WERI-Rb-1 (cell line): Measurements from ENCODE around the gene ERCC1.

Experiments used
- DNase-seq: peaks from one replicate; pipeline ENCODE4 v3.0.0-alpha.2; 2020
- H3K27ac ChIP-seq: fragments of 250-450 bp; sonication (Bioruptor Pico); 2 replicates; pipeline ENCODE4 v1.5.1; 2020; ENCODE audit warnings: mild to moderate bottlenecking, moderate library complexity
- H3K27me3 ChIP-seq: fragments of 250-450 bp; sonication (Bioruptor Pico); 2 replicates; pipeline ENCODE4 v1.5.1; 2021; ENCODE audit warnings: mild to moderate bottlenecking, low read depth, moderate library complexity; ENCODE audit not compliant: insufficient read depth, severe bottlenecking
- H3K36me3 ChIP-seq: fragments of 250-450 bp; sonication (Bioruptor Pico); 2 replicates; pipeline ENCODE4 v1.5.1; 2020; ENCODE audit warnings: mild to moderate bottlenecking, moderate library complexity
- H3K4me3 ChIP-seq: 2 replicates; pipeline ENCODE4 v1.5.1; 2011; ENCODE audit warnings: low read depth, mild to moderate bottlenecking, control low read depth, low read length
- H3K9me3 ChIP-seq: fragments of 250-450 bp; sonication (Bioruptor Pico); 2 replicates; pipeline ENCODE4 v1.5.1; 2021; ENCODE audit warnings: mild to moderate bottlenecking, moderate library complexity; ENCODE audit not compliant: severe bottlenecking
- TF ChIP-seq, protein P1 (sequence below): IDR thresholded peaks from 2 replicates; pipeline ENCODE4 v1.5.1; 2011; ENCODE audit warnings: low read depth, mild to moderate bottlenecking, control low read depth, inconsistent platforms, low read length

ERCC1 gene

DNA sequence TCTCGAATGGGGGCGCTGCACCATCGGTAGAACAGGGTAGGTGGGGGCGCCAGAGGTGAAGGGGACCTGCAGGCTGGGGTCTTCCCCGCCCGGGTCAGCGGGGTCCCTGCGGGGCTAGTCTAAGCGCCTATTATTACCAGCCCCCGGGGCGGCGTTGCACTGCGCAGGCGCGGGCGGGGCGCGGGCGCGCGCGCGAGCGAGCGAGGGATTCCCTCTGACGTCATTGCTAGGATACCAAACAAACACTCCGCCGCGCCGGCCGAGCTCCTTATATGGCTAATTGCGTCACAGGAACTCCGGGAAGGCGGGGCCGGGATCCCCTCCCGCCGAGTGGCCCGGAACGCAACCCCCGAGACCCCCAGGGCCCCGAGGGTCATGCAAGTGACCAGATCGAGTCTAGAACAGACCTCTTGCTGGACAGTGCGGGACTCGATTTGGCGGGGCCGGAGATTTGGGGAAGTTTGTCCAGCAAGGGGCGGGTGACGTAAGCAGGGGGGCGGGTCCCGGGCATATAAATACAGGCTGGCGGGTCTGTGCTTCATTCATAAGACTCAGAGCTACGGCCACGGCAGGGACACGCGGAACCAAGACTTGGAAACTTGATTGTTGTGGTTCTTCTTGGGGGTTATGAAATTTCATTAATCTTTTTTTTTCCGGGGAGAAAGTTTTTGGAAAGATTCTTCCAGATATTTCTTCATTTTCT is 43.9 kb upstream of the ERCC1 start, which contains the start of gene FOSB:
FOSB (plus strand) TSS at position 541 of the 703 bp plus-strand sequence. CDS start 591 bp downstream, outside the sequence.
- no peaks in the 10 kb centered on the region for H3K9me3 ChIP-seq
- no peaks in the 10 kb centered on the region for H3K27me3 ChIP-seq
- H3K4me3 ChIP-seq = peak within 1 kb of the TSS; percentile 61
- H3K36me3 ChIP-seq = no peaks in the 10 kb centered on the region
- DNase-seq = peak; percentile 94
- TF ChIP-seq, protein P1, sequence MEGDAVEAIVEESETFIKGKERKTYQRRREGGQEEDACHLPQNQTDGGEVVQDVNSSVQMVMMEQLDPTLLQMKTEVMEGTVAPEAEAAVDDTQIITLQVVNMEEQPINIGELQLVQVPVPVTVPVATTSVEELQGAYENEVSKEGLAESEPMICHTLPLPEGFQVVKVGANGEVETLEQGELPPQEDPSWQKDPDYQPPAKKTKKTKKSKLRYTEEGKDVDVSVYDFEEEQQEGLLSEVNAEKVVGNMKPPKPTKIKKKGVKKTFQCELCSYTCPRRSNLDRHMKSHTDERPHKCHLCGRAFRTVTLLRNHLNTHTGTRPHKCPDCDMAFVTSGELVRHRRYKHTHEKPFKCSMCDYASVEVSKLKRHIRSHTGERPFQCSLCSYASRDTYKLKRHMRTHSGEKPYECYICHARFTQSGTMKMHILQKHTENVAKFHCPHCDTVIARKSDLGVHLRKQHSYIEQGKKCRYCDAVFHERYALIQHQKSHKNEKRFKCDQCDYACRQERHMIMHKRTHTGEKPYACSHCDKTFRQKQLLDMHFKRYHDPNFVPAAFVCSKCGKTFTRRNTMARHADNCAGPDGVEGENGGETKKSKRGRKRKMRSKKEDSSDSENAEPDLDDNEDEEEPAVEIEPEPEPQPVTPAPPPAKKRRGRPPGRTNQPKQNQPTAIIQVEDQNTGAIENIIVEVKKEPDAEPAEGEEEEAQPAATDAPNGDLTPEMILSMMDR = no peak
- peak within 1 kb of the TSS; percentile 80 for H3K27ac ChIP-seq

DNA sequence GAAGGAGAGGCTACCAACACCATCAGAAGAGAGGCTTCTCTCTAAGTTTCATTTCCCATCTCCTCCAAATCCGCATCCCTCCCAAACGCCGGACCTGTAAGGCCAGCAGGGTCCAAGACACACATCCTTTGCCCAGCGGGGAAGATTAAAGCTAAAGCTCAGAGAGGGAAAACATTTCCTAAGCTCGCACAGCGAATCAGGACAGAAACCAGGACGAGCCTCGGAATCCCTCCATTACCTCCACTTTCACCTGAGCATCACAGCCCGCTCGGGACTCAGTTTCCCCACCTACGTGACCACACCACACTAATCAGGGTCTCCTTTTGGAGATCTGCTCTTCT is 43.4 kb upstream of the ERCC1 start:
- Histone ChIP-seq H3K9me3 (no peaks in the 10 kb centered on the region), H3K4me3 (peak overlapping the region; percentile 61), H3K27me3 (no peaks in the 10 kb centered on the region), H3K27ac (peak overlapping the region; percentile 55), H3K36me3 (no peaks in the 10 kb centered on the region)
- DNase-seq = no peak
- TF ChIP-seq, protein P1 = no peak

DNA sequence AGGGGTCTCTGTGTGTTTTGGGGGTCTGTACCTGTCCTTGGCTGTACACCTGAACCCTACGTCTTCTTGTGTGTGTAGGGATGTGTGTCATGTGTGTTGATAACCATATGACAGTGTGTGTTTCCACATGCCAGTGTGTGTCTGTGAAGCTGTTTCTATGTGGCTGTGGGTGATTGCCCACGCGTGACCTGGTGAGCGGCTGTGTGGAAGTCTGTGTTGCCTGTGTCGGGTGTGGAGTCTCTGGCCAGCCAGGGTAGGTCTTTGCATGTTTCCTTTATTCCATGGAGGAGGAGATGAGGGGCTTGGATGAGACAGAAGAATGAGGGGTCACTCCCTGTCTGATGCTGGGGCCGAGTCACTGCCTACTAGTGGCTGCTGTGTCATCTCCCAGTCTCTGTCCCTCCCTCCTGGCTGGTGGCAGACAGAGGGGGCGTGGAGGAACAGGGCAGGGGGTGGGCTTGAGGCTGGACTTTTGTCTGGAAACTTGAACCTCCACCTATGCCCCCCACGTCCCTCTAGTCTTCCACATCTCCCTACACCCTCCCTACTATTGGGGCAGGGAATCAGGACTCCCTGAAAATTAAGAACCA is 41.2 kb upstream of the ERCC1 start:
- Histone ChIP-seq H3K27ac (no peak overlapping the region), H3K4me3 (no peak overlapping the region), H3K9me3 (no peaks in the 10 kb centered on the region), H3K27me3 (no peaks in the 10 kb centered on the region), H3K36me3 (no peaks in the 10 kb centered on the region)
- no peak for DNase-seq
- TF ChIP-seq, protein P1 = peak; percentile 36

DNA sequence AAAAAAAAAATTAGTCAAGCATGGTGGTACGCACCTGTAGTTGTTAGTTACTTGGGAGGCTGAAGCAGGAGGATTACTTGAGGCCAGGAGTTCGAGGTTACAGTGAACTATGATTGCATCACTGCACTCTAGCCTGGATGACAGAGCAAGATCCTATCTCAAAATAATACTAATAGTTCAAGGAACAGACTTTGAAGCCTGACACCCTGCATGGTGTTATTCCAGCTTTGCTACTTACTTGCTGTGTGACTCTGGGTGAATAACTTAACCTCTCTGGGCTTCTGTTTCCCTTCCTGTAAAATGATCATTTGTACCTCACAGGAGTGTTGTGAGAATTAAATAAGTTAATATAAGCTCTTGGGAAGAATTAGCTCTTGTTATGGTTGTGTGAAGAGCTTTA is 40.6 kb upstream of the ERCC1 start:
- Histone ChIP-seq H3K4me3 (no peak overlapping the region), H3K27me3 (no peaks in the 10 kb centered on the region), H3K36me3 (no peaks in the 10 kb centered on the region), H3K27ac (no peak overlapping the region), H3K9me3 (no peaks in the 10 kb centered on the region)
- TF ChIP-seq, protein P1 = no peak
- DNase-seq = no peak

DNA sequence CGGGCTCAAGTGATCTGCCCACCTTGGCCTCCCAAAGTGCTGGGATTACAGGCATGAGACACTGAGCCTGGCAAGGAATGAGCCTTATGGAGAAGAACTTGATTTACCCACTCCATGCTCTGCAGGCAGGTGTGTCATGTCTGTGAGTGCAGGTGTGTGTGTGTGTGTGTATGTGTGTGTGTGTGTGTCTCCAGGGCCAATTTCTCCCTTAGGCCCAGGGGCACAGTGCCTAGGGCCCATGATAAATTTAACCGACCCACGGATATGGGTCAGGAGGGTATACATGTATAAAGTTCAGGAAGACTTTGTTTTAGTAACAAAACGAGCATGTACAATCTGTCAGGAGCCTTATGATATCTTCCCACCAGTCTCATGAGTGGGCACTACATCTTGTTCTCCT is 39.5 kb upstream of the ERCC1 start:
- H3K27ac ChIP-seq = no peak overlapping the region
- no peaks in the 10 kb centered on the region for H3K9me3 ChIP-seq
- H3K27me3 ChIP-seq = no peaks in the 10 kb centered on the region
- DNase-seq = no peak
- no peak overlapping the region for H3K4me3 ChIP-seq
- TF ChIP-seq, protein P1 = no peak
- H3K36me3 ChIP-seq = no peaks in the 10 kb centered on the region

DNA sequence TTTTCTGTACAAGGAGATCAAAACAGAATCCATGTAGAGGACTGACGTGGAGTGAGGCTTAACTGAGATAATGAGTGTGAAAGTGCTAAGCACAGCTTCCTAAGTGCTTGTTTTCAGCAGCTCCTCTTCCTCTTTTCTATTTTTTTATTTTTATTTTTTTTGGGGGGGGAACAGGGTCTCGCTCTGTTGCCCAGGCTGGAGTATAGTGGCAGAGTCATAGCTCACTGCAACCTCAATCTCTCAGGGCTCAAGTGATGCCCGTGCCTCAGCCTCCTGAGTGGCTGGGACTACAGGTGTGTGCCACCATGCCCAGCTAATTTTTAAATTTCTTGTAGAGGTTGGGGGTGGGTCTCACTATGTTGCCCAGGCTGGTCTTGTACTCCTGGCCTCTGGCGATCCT is 38.5 kb upstream of the ERCC1 start:
- no peak overlapping the region for H3K4me3 ChIP-seq
- H3K27ac ChIP-seq = no peak overlapping the region
- H3K36me3 ChIP-seq = no peaks in the 10 kb centered on the region
- no peaks in the 10 kb centered on the region for H3K27me3 ChIP-seq
- no peak for DNase-seq
- H3K9me3 ChIP-seq = no peaks in the 10 kb centered on the region
- TF ChIP-seq, protein P1 = no peak
